Parathyroid adenoma (tissue), 2 donors: Measurements from ENCODE around the gene SEMG2.
A peak's percentile ranks its signal among the peaks of the same experiment; 100 is the strongest.

ENCODE experiments used
- H2AFZ ChIP-seq: fragments of 300-600 bp; sonication (generic); one replicate; pipeline ENCODE4 v1.7.0; 2017; ENCODE audit warnings: antibody characterized with exemption, mild to moderate bottlenecking
- H3K27ac ChIP-seq: fragments of 300-600 bp; sonication (generic); one replicate; pipeline ENCODE4 v1.7.0; 2017
- H3K27me3 ChIP-seq: fragments of 300-600 bp; sonication (generic); one replicate; pipeline ENCODE4 v1.7.0; 2017; ENCODE audit warnings: low read length; ENCODE audit not compliant: control insufficient read depth, insufficient read depth
- H3K36me3 ChIP-seq: fragments of 300-600 bp; sonication (generic); one replicate; pipeline ENCODE4 v1.7.0; 2017; ENCODE audit warnings: low read length; ENCODE audit not compliant: control insufficient read depth, insufficient read depth
- H3K4me1 ChIP-seq: fragments of 300-600 bp; sonication (generic); one replicate; pipeline ENCODE4 v1.7.0; 2017; ENCODE audit warnings: control low read depth
- H3K4me2 ChIP-seq: fragments of 300-600 bp; sonication (generic); one replicate; pipeline ENCODE4 v1.7.0; 2017; ENCODE audit warnings: low read length
- H3K4me3 ChIP-seq: fragments of 300-600 bp; sonication (generic); one replicate; pipeline ENCODE4 v1.7.0; 2017; ENCODE audit warnings: low read depth, low read length
- H3K79me2 ChIP-seq: fragments of 300-600 bp; sonication (generic); one replicate; pipeline ENCODE4 v1.7.0; 2017; ENCODE audit warnings: control low read depth
- H3K9ac ChIP-seq: fragments of 300-600 bp; sonication (generic); one replicate; pipeline ENCODE4 v1.7.0; 2017; ENCODE audit warnings: mild to moderate bottlenecking
- H3K9me3 ChIP-seq: fragments of 300-600 bp; sonication (generic); one replicate; pipeline ENCODE4 v1.7.0; 2017; ENCODE audit warnings: low read length; ENCODE audit not compliant: control insufficient read depth
- CTCF ChIP-seq: fragments of 300-600 bp; sonication (generic); IDR thresholded peaks from one replicate; pipeline ENCODE4 v1.7.0; 2017; ENCODE audit warnings: antibody characterized with exemption, mild to moderate bottlenecking
- donor health status: primary hyperparathyroidism.

The SEMG2 gene

GRCh38 chr20:45254383-45255262, 33.5 kb downstream of the SEMG2 start, which contains the start of gene SLPI:
SLPI (minus strand) TSS chr20:45254564; CDS start chr20:45254543, 21 bp downstream.
- TF ChIP-seq CTCF, result no peak
- no peaks in the 10 kb centered on the region for H3K79me2 ChIP-seq
- no peak within 1 kb of the TSS for H3K4me3 ChIP-seq
- H3K4me2 ChIP-seq, result no peak within 1 kb of the TSS
- no peaks in the 10 kb centered on the region for H3K9me3 ChIP-seq
- H3K27ac ChIP-seq, result no peak within 1 kb of the TSS
- no peaks in the 10 kb centered on the region for H3K36me3 ChIP-seq
- peaks cover 10% of the 10 kb centered on the region for H3K4me1 ChIP-seq
- no peak within 1 kb of the TSS for H3K9ac ChIP-seq
- H3K27me3 ChIP-seq, result no peaks in the 10 kb centered on the region
- H2AFZ ChIP-seq, result peak within 1 kb of the TSS; percentile 56

- Histone ChIP-seq H3K4me1 (peaks cover 10% of the 10 kb centered on the region), H3K27ac (no peak overlapping the region), H3K9ac (no peak overlapping the region), H2AFZ (no peak overlapping the region), H3K9me3 (no peaks in the 10 kb centered on the region), H3K79me2 (no peaks in the 10 kb centered on the region), H3K27me3 (no peaks in the 10 kb centered on the region), H3K4me2 (no peak overlapping the region), H3K36me3 (no peaks in the 10 kb centered on the region), H3K4me3 (no peak overlapping the region)
- no peak for TF ChIP-seq CTCF
Measured at GRCh38 chr20:45257161-45257560, 36.0 kb downstream of the SEMG2 start.

GRCh38 chr20:45257711-45258110, 36.5 kb downstream of the SEMG2 start:
- H3K27me3 ChIP-seq, result no peaks in the 10 kb centered on the region

GRCh38 chr20:45258259-45258658, 37.1 kb downstream of the SEMG2 start:
- H3K9me3 ChIP-seq, result no peaks in the 10 kb centered on the region
- H3K36me3 ChIP-seq, result no peaks in the 10 kb centered on the region
- no peak overlapping the region for H3K27ac ChIP-seq
- no peak overlapping the region for H3K9ac ChIP-seq
- H3K4me2 ChIP-seq, result no peak overlapping the region
- no peaks in the 10 kb centered on the region for H3K27me3 ChIP-seq
- no peak for TF ChIP-seq CTCF
- H2AFZ ChIP-seq, result no peak overlapping the region
- no peak overlapping the region for H3K4me3 ChIP-seq
- H3K79me2 ChIP-seq, result no peaks in the 10 kb centered on the region
- peaks cover 10% of the 10 kb centered on the region for H3K4me1 ChIP-seq

More at GRCh38 chr20:45257711-45258110, 36.5 kb downstream of the SEMG2 start:
- no peaks in the 10 kb centered on the region for H3K36me3 ChIP-seq
- no peak overlapping the region for H2AFZ ChIP-seq
- peaks cover 10% of the 10 kb centered on the region for H3K4me1 ChIP-seq
- no peak overlapping the region for H3K4me2 ChIP-seq
- no peak overlapping the region for H3K4me3 ChIP-seq
- no peaks in the 10 kb centered on the region for H3K9me3 ChIP-seq
- H3K27ac ChIP-seq, result no peak overlapping the region
- H3K79me2 ChIP-seq, result no peaks in the 10 kb centered on the region
- H3K9ac ChIP-seq, result no peak overlapping the region
- TF ChIP-seq CTCF, result no peak

- Histone ChIP-seq H3K4me3 (no peak overlapping the region), H3K36me3 (no peaks in the 10 kb centered on the region), H3K9ac (no peak overlapping the region), H3K4me1 (peaks cover 10% of the 10 kb centered on the region), H3K9me3 (no peaks in the 10 kb centered on the region), H2AFZ (no peak overlapping the region), H3K79me2 (no peaks in the 10 kb centered on the region), H3K4me2 (no peak overlapping the region), H3K27ac (no peak overlapping the region), H3K27me3 (no peaks in the 10 kb centered on the region)
- no peak for TF ChIP-seq CTCF
Measured at GRCh38 chr20:45258664-45259063, 37.5 kb downstream of the SEMG2 start.
